SK-N-SH (cell line): ENCODE measurements around the gene SOS2. TPM values are rescaled to one million over a fixed set of nuclear protein-coding genes. Genes with fewer than 3 reads are reported as not detected.
A peak's percentile ranks its signal among the peaks of the same experiment; 100 is the strongest.

ENCODE experiments used
- CTCF ChIA-PET: fragments of 300-600, 350-600 bp; formaldehyde crosslinking; extraction: SDS; loops from one replicate; lab custom pipeline; 2021; lab: Yijun Ruan, JAX
- POLR2A ChIA-PET: fragments of 350-600 bp; sonication (Branson Sonifier 250); formaldehyde crosslinking; extraction: SDS; loops from one replicate; lab custom pipeline; 2020; ENCODE audit warnings: antibody characterized with exemption, inconsistent platforms; lab: Yijun Ruan, JAX
- DNase-seq: peaks from one replicate; pipeline ENCODE4 v3.0.0; 2012
- H2AFZ ChIP-seq: fragments of 200-600 bp; sonication (generic); 2 replicates; pipeline ENCODE4 v1.8.1; 2016; ENCODE audit warnings: antibody characterized with exemption, mild to moderate bottlenecking, low read depth
- H3F3A ChIP-seq: fragments of 200-600 bp; sonication (generic); replicated peaks from 2 replicates; pipeline ENCODE3; 2016; ENCODE audit warnings: antibody characterized with exemption, mild to moderate bottlenecking; ENCODE audit not compliant: insufficient read depth
- H3K27ac ChIP-seq, 2 experiments: fragments of 200-500 bp in 1 of 2; fragments of 200-600 bp in 1 of 2; sonication (Bioruptor generic) in 1 of 2; sonication (generic), shearing (Covaris generic) in 1 of 2; 2 replicates each; pipeline versions ENCODE4 v1.5.1 to v1.6.1; 2014 to 2016; ENCODE audit warnings: low read depth in 2 of 2, inconsistent platforms in 1 of 2, low read length in 1 of 2, mild to moderate bottlenecking in 1 of 2, mixed read lengths in 1 of 2
- H3K27me3 ChIP-seq: fragments of 200-600 bp; sonication (generic), shearing (Covaris generic); 2 replicates; pipeline ENCODE4 v1.6.1; 2016; ENCODE audit warnings: mixed run types; ENCODE audit not compliant: insufficient read depth
- H3K36me3 ChIP-seq, 2 experiments: fragments of 200-500 bp in 1 of 2; fragments of 200-600 bp in 1 of 2; sonication (Bioruptor generic) in 1 of 2; sonication (generic) in 1 of 2; replicated peaks in 1 of 2; 2 replicates each; pipeline versions ENCODE3 to v1.5.1; 2014 to 2016; ENCODE audit warnings: low read length in 1 of 2, mild to moderate bottlenecking in 1 of 2; ENCODE audit not compliant: insufficient read depth in 2 of 2, control insufficient read depth in 1 of 2
- H3K4me1 ChIP-seq, 2 experiments: fragments of 200-500 bp in 1 of 2; fragments of 200-600 bp in 1 of 2; sonication (Bioruptor generic) in 1 of 2; sonication (generic), shearing (Covaris generic) in 1 of 2; 2 replicates each; pipeline versions ENCODE4 v1.5.1 to v1.6.1; 2014 to 2016; ENCODE audit warnings: low read depth in 1 of 2, low read length in 1 of 2, mixed run types in 1 of 2; ENCODE audit not compliant: insufficient read depth in 2 of 2, control insufficient read depth in 1 of 2
- H3K4me2 ChIP-seq: fragments of 200-600 bp; sonication (generic), shearing (Covaris generic); 2 replicates; pipeline ENCODE4 v1.6.1; 2017; ENCODE audit warnings: mixed run types
- H3K4me3 ChIP-seq, 2 experiments: fragments of 200-500 bp in 1 of 2; fragments of 200-600 bp in 1 of 2; sonication (Bioruptor generic) in 1 of 2; sonication (generic), shearing (Covaris generic) in 1 of 2; 2 replicates each; pipeline versions ENCODE4 v1.5.1 to v1.8.1; 2014 to 2016; ENCODE audit warnings: low read depth in 2 of 2, inconsistent platforms in 1 of 2, low read length in 1 of 2, mild to moderate bottlenecking in 1 of 2, mixed read lengths in 1 of 2, moderate library complexity in 1 of 2
- H3K79me2 ChIP-seq: fragments of 200-600 bp; sonication (generic); 2 replicates; pipeline ENCODE4 v1.8.1; 2017; ENCODE audit warnings: mild to moderate bottlenecking; ENCODE audit not compliant: insufficient read depth
- H3K9ac ChIP-seq: fragments of 200-600 bp; sonication (generic); 2 replicates; pipeline ENCODE4 v1.6.1; 2017; ENCODE audit warnings: mixed run types
- H3K9me2 ChIP-seq: fragments of 200-600 bp; sonication (generic); 2 replicates; pipeline ENCODE4 v1.6.1; 2017; ENCODE audit warnings: mixed run types
- H3K9me3 ChIP-seq: fragments of 200-600 bp; sonication (generic); 2 replicates; pipeline ENCODE4 v1.6.1; 2017; ENCODE audit warnings: mixed run types, mild to moderate bottlenecking, moderate library complexity
- H4K20me1 ChIP-seq: fragments of 200-600 bp; sonication (generic); 2 replicates; pipeline ENCODE4 v1.6.1; 2017; ENCODE audit warnings: mild to moderate bottlenecking, mixed run types; ENCODE audit not compliant: insufficient read depth
- CHD2 ChIP-seq: fragments of 150-350 bp; IDR thresholded peaks from 2 replicates; pipeline ENCODE4 v1.6.1; 2018; ENCODE audit warnings: low read length; ENCODE audit not compliant: partially characterized antibody
- EZH2phosphoT487 ChIP-seq: fragments of 200-600 bp; sonication (generic); IDR thresholded peaks from 2 replicates; pipeline ENCODE4 v1.6.1; 2017; ENCODE audit warnings: low read depth, mixed run types, mild to moderate bottlenecking, antibody characterized with exemption, moderate library complexity, borderline replicate concordance
- GATA2 ChIP-seq: sonication (generic); formaldehyde crosslinking; IDR thresholded peaks from 2 replicates; pipeline ENCODE4 v1.5.0; 2020; ENCODE audit warnings: mild to moderate bottlenecking, missing genetic modification reagents
- NFIC ChIP-seq: IDR thresholded peaks from 2 replicates; pipeline ENCODE4 v1.4.0; 2012; ENCODE audit warnings: borderline replicate concordance
- RAD21 ChIP-seq: IDR thresholded peaks from 2 replicates; pipeline ENCODE4 v1.6.1; 2012; ENCODE audit warnings: mild to moderate bottlenecking, low read length
- SIN3A ChIP-seq: IDR thresholded peaks from 2 replicates; pipeline ENCODE4 v1.6.1; 2012; ENCODE audit warnings: low read depth, mild to moderate bottlenecking, low read length, moderate library complexity, borderline replicate concordance
- YY1 ChIP-seq: IDR thresholded peaks from 2 replicates; pipeline ENCODE4 v1.4.0; 2012; ENCODE audit warnings: low read depth, mild to moderate bottlenecking
- WGBS: methylation state at CpG from one replicate; pipeline ENCODE4 v1.1.6; 2017; ENCODE audit warnings: low lambda C conversion rate; 5-methylcytosine and 5-hydroxymethylcytosine counted together
- polyA plus RNA-seq, 3 experiments: library from polyadenylated mRNA; depleted of rRNA; stranded (reverse); fragments of >200 nt; gene quantifications; 2 replicates each; pipeline ENCODE4 v1.2.3, GENCODE V29; 2012
- TF ChIP-seq, protein P1 (sequence below): IDR thresholded peaks from 2 replicates; pipeline ENCODE4 v1.4.0; 2012; ENCODE audit warnings: low read depth, borderline replicate concordance
- TF ChIP-seq, protein P2 (sequence below): IDR thresholded peaks from 2 replicates; pipeline ENCODE4 v1.4.0; 2012; ENCODE audit warnings: low read depth, borderline replicate concordance
- TF ChIP-seq, protein P3 (sequence below): IDR thresholded peaks from 2 replicates; pipeline ENCODE4; 2012
- TF ChIP-seq, protein P4 (sequence below): fragments of 200-600 bp; sonication (generic); IDR thresholded peaks from 2 replicates; pipeline ENCODE4 v1.6.1; 2017; ENCODE audit warnings: antibody characterized with exemption, mild to moderate bottlenecking, moderate library complexity

Gene SOS2
- polyA plus RNA-seq, 1 of the 3 experiments (the other 2 are of a cell fraction) = 6.2 TPM

DNA sequence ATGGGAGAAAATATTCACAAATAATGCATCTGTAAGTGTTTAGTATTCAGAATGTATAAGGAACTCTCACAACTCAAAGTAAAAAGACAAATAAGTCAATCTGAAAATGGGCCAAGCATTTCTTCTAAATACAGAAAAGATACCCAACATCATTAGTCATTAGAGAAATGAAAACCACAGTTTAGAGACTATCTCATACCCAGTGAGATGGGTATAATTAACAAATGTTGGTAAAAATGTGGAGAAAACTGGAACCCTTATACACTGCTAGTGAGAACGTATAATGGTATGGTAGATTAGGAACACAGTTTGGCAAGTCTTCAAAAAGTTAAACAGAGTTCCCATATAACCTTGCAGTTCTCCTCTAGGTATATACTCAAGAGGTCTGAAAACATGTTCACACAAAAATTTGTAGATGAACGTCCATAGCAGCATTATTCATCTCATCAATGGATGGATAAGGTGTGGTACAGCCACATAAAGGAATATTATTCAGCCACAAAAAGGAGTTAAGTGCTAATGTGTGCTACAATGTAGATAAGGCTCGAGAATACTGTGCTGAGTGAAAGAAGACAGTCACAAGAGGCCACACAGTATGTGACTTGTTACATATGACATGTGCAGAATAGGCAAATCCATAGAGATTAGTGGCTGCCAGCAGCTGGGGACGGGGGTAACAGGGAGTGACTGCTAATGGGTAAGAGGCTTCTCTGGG lies 120.9 kb downstream of the SOS2 start:
- Histone ChIP-seq H3K27me3 (no peaks in the 10 kb centered on the region), H3K9ac (no peak overlapping the region), H3K79me2 (peaks cover 46% of the 10 kb centered on the region), H2AFZ (no peak overlapping the region), H3K27ac (no peak overlapping the region), H4K20me1 (no peaks in the 10 kb centered on the region), H3K9me2 (no peaks in the 10 kb centered on the region), H3K4me1 (peaks cover 3 to 6% of the 10 kb centered on the region in 2 experiments)
- WGBS = 94% methylated on average over 4 of the region's 4 CpGs
- ChIA-PET POLR2A (no interaction called here), CTCF (interaction anchor here (0.8 to 15.1 kb wide), 2 partner anchors 245 to 257 kb away, joined by 3 to 204 read pairs; no protein-coding TSS in a partner anchor)
- no peak for TF ChIP-seq RAD21
- TF ChIP-seq, protein P1, sequence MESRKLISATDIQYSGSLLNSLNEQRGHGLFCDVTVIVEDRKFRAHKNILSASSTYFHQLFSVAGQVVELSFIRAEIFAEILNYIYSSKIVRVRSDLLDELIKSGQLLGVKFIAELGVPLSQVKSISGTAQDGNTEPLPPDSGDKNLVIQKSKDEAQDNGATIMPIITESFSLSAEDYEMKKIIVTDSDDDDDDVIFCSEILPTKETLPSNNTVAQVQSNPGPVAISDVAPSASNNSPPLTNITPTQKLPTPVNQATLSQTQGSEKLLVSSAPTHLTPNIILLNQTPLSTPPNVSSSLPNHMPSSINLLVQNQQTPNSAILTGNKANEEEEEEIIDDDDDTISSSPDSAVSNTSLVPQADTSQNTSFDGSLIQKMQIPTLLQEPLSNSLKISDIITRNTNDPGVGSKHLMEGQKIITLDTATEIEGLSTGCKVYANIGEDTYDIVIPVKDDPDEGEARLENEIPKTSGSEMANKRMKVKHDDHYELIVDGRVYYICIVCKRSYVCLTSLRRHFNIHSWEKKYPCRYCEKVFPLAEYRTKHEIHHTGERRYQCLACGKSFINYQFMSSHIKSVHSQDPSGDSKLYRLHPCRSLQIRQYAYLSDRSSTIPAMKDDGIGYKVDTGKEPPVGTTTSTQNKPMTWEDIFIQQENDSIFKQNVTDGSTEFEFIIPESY = no peak
- TF ChIP-seq, protein P2, sequence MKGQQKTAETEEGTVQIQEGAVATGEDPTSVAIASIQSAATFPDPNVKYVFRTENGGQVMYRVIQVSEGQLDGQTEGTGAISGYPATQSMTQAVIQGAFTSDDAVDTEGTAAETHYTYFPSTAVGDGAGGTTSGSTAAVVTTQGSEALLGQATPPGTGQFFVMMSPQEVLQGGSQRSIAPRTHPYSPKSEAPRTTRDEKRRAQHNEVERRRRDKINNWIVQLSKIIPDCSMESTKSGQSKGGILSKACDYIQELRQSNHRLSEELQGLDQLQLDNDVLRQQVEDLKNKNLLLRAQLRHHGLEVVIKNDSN = no peak
- no peak for TF ChIP-seq NFIC
- no peak for TF ChIP-seq CHD2
- TF ChIP-seq EZH2phosphoT487 = no peak
- TF ChIP-seq, protein P3, sequence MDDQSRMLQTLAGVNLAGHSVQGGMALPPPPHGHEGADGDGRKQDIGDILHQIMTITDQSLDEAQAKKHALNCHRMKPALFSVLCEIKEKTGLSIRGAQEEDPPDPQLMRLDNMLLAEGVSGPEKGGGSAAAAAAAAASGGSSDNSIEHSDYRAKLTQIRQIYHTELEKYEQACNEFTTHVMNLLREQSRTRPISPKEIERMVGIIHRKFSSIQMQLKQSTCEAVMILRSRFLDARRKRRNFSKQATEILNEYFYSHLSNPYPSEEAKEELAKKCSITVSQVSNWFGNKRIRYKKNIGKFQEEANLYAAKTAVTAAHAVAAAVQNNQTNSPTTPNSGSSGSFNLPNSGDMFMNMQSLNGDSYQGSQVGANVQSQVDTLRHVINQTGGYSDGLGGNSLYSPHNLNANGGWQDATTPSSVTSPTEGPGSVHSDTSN = no peak
- no peak for TF ChIP-seq GATA2 (CRISPR knock-in tag)
- TF ChIP-seq SIN3A = no peak
- TF ChIP-seq YY1 = no peak
- TF ChIP-seq, all 33 proteins: peak for 0
- H3K4me2 ChIP-seq = no peak overlapping the region
- peaks cover 29% of the 10 kb centered on the region for H3F3A ChIP-seq
- H3K4me3 ChIP-seq = no peak overlapping the region
- peaks cover 66 to 79% of the 10 kb centered on the region in 2 experiments for H3K36me3 ChIP-seq
- no peak for DNase-seq
- no peaks in the 10 kb centered on the region for H3K9me3 ChIP-seq

DNA sequence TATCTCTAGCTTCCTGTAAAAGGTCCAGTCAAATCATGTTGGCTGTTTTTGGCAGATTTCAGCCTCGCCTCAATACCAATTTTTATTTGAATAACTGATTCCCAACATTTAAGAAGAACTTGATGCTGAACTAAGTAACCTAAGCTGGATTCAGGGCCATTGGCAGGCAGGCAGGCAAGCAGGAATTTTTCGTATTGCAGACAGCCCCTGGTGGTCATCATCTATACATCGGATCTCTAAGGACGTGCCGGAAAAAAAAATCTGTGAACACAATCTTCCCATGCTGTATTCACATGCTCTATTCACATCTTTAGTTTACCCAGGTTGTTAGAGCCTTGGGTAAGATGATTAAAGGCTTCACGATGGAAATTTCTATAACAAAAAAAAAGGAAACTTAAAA lies 122.0 kb downstream of the SOS2 start:
- no peak overlapping the region for H3K4me2 ChIP-seq
- DNase-seq = peak; percentile 26
- WGBS = 81% methylated on average over 6 of the region's 6 CpGs
- H3K4me1 ChIP-seq = no peaks in the 10 kb centered on the region
- H4K20me1 ChIP-seq = no peaks in the 10 kb centered on the region
- no peak overlapping the region for H3K4me3 ChIP-seq
- no peaks in the 10 kb centered on the region for H3K27me3 ChIP-seq
- no peak overlapping the region for H3K27ac ChIP-seq
- peaks cover 36% of the 10 kb centered on the region for H3F3A ChIP-seq
- H3K9me2 ChIP-seq = no peaks in the 10 kb centered on the region
- no peaks in the 10 kb centered on the region for H3K9me3 ChIP-seq
- H3K36me3 ChIP-seq = peaks cover 62 to 67% of the 10 kb centered on the region in 2 experiments
- H2AFZ ChIP-seq = no peak overlapping the region
- TF ChIP-seq, protein P4, sequence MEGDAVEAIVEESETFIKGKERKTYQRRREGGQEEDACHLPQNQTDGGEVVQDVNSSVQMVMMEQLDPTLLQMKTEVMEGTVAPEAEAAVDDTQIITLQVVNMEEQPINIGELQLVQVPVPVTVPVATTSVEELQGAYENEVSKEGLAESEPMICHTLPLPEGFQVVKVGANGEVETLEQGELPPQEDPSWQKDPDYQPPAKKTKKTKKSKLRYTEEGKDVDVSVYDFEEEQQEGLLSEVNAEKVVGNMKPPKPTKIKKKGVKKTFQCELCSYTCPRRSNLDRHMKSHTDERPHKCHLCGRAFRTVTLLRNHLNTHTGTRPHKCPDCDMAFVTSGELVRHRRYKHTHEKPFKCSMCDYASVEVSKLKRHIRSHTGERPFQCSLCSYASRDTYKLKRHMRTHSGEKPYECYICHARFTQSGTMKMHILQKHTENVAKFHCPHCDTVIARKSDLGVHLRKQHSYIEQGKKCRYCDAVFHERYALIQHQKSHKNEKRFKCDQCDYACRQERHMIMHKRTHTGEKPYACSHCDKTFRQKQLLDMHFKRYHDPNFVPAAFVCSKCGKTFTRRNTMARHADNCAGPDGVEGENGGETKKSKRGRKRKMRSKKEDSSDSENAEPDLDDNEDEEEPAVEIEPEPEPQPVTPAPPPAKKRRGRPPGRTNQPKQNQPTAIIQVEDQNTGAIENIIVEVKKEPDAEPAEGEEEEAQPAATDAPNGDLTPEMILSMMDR = peak; percentile 56
- TF ChIP-seq RAD21 (peak; percentile 26; the same call in 1 of the 2 replicates), YY1 (no peak)
- TF ChIP-seq, all 33 proteins: peak for 2
- POLR2A ChIA-PET = no interaction called here
- CTCF ChIA-PET = interaction anchor here (0.8 to 15.1 kb wide), 2 partner anchors 244 to 256 kb away, joined by 3 to 204 read pairs; no protein-coding TSS in a partner anchor
- Histone ChIP-seq H3K9ac (no peak overlapping the region), H3K79me2 (peaks cover 34% of the 10 kb centered on the region)
